ENCODE data around the gene CREB5. TPM values are rescaled to one million over a fixed set of nuclear protein-coding genes. Genes with fewer than 3 reads are reported as not detected.

The CREB5 gene
- total and polyA plus RNA-seq, 2 experiments from 2014 or later, result 2.4 to 4.4 TPM

GRCh38 chr7:28717445-28718054, 305.2 kb downstream of the CREB5 start:
- no peaks in the 10 kb centered on the region for H3K36me3 ChIP-seq (ENCODE audit: insufficient read depth)
- Mint-ChIP-seq H3K9me3 (no peaks in the 10 kb centered on the region), H3K27ac (no peak overlapping the region), H3K27me3 (ENCODE audit: insufficient read depth, low read depth, poor library complexity) (no peaks in the 10 kb centered on the region), H3K4me3 (no peak overlapping the region), H3K36me3 (ENCODE audit: low read depth) (no peaks in the 10 kb centered on the region), H3K4me1 (no peaks in the 10 kb centered on the region)
- ATAC-seq (no peak), DNase-seq (ENCODE audit: low spot score) (no peak)
- TF ChIP-seq ZNF462 (CRISPR knock-in tag; IDR thresholded peaks at IDR 0.05), result no peak
- no peak for TF ChIP-seq STAT1 (IDR thresholded peaks at IDR 0.05; ENCODE audit: unreplicated experiment)
- no peak for TF ChIP-seq ETS1 (IDR thresholded peaks at IDR 0.05)
- no peak for TF ChIP-seq CTCF (conservative IDR thresholded peaks at IDR 0.05; ENCODE audit: low read depth in 2 of 2)
- no peak for TF ChIP-seq ZNF331 (CRISPR knock-in tag; IDR thresholded peaks at IDR 0.05; ENCODE audit: low read depth)
- no peak for TF ChIP-seq POLR2AphosphoS5 (IDR thresholded peaks at IDR 0.05; ENCODE audit: low read depth)
- no peak for TF ChIP-seq EZH2phosphoT487 (IDR thresholded peaks at IDR 0.05; ENCODE audit: unreplicated experiment)
- TF ChIP-seq JUNB (IDR thresholded peaks at IDR 0.05; ENCODE audit: unreplicated experiment), result no peak
- TF ChIP-seq CREB1 (CRISPR knock-in tag; IDR thresholded peaks at IDR 0.05; ENCODE audit: low read depth), result no peak
- TF ChIP-seq NANOG (IDR thresholded peaks at IDR 0.05; ENCODE audit: borderline replicate concordance), result no peak
- no peak for TF ChIP-seq ZNF114 (CRISPR knock-in tag; IDR thresholded peaks at IDR 0.05)
- no peak for TF ChIP-seq REST (IDR thresholded peaks at IDR 0.05; ENCODE audit: unreplicated experiment)
- TF ChIP-seq EZH2 (IDR thresholded peaks at IDR 0.05; ENCODE audit: low read depth, unreplicated experiment), result no peak
- H3F3A ChIP-seq (replicated peaks; ENCODE audit: low read depth), result no peaks in the 10 kb centered on the region
- H3K4me1 ChIP-seq (ENCODE audit: insufficient read depth), result no peaks in the 10 kb centered on the region
- H3K27me3 ChIP-seq (ENCODE audit: insufficient read depth), result no peaks in the 10 kb centered on the region
- no peaks in the 10 kb centered on the region for H3K9me2 ChIP-seq (ENCODE audit: insufficient read depth)
- no peaks in the 10 kb centered on the region for H4K20me1 ChIP-seq (replicated peaks; ENCODE audit: insufficient read depth)
- H3K4me3 ChIP-seq, result no peak overlapping the region
- H3K27ac ChIP-seq (ENCODE audit: low read depth), result no peak overlapping the region
- peak overlapping the region; percentile 52; the same call in 1 of the 2 replicates for H2AFZ ChIP-seq
- no peak overlapping the region for H3K4me2 ChIP-seq
- no peaks in the 10 kb centered on the region for H3K79me2 ChIP-seq (replicated peaks; ENCODE audit: insufficient read depth)
